ENCODE measurements around the gene SLC25A45. TPM values are rescaled to one million over a fixed set of nuclear protein-coding genes. Genes with fewer than 3 reads are reported as not detected.

Gene SLC25A45
- total and polyA plus RNA-seq, 2 experiments from 2014 or later = 0.10 to 0.74 TPM

DNA sequence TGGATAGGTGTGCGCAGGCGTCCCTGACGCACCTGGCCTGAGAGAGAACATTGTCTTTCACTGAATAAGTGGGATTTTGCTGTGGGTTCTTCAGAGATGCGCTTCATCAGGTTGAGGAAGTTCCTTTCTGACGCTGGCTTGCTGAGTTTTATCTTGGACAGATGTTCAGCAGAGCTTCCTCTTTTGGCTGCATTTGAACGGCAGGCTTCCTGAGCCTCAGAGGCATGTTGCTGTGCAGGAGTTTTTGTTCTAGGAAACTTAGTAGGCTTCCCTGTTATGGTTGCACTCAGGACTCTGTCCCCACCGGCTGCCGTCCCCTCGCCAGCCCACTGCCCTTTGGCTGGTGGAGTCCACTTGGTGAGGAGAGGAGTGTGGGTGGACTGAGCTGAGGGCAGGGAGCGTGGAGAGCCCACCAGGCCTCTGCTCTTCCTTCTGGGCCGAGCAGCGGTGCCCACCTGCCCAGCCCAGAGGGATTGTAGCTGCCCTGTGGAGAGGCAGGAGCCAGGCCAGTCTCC is 21.2 kb upstream of the SLC25A45 start:
- no peaks in the 10 kb centered on the region for H3K27me3 ChIP-seq (ENCODE audit: insufficient read depth)
- H3K4me1 ChIP-seq (ENCODE audit: insufficient read depth) = 0 out of 2 replicates have a peak, but pooled peaks cover 6% of the 10 kb centered on the region
- H4K20me1 ChIP-seq (replicated peaks; ENCODE audit: insufficient read depth) = no peaks in the 10 kb centered on the region
- ATAC-seq (no peak), DNase-seq (ENCODE audit: low spot score) (no peak)
- no peaks in the 10 kb centered on the region for H3K79me2 ChIP-seq (replicated peaks; ENCODE audit: insufficient read depth)
- H3K27me3 Mint-ChIP-seq (ENCODE audit: insufficient read depth, low read depth, poor library complexity) = peaks cover 6% of the 10 kb centered on the region
- no peaks in the 10 kb centered on the region for H3K9me3 Mint-ChIP-seq
- TF ChIP-seq CREB1 (CRISPR knock-in tag; IDR thresholded peaks at IDR 0.05; ENCODE audit: low read depth) = no peak
- no peak for TF ChIP-seq CTCF (conservative IDR thresholded peaks at IDR 0.05; ENCODE audit: low read depth in 2 of 2)
- TF ChIP-seq EZH2phosphoT487 (IDR thresholded peaks at IDR 0.05; ENCODE audit: unreplicated experiment) = no peak
- TF ChIP-seq STAT1 (IDR thresholded peaks at IDR 0.05; ENCODE audit: unreplicated experiment) = no peak
- TF ChIP-seq ZNF114 (CRISPR knock-in tag; IDR thresholded peaks at IDR 0.05) = no peak
- TF ChIP-seq JUNB (IDR thresholded peaks at IDR 0.05; ENCODE audit: unreplicated experiment) = no peak
- TF ChIP-seq EZH2 (IDR thresholded peaks at IDR 0.05; ENCODE audit: low read depth, unreplicated experiment) = no peak
- no peak overlapping the region for H2AFZ ChIP-seq
- H3K36me3 Mint-ChIP-seq (ENCODE audit: low read depth) = peaks cover 8% of the 10 kb centered on the region; the same call in 2 of the 3 replicates
- H3K4me3 ChIP-seq = no peak overlapping the region
- H3K4me1 Mint-ChIP-seq = peaks cover 10% of the 10 kb centered on the region
- H3K36me3 ChIP-seq (ENCODE audit: insufficient read depth) = no peaks in the 10 kb centered on the region
- no peak overlapping the region for H3K27ac Mint-ChIP-seq
- no peaks in the 10 kb centered on the region for H3F3A ChIP-seq (replicated peaks; ENCODE audit: low read depth)
- H3K27ac ChIP-seq (ENCODE audit: low read depth) = no peak overlapping the region
- H3K4me3 Mint-ChIP-seq = no peak overlapping the region
- H3K4me2 ChIP-seq = no peak overlapping the region
- no peaks in the 10 kb centered on the region for H3K9me2 ChIP-seq (ENCODE audit: insufficient read depth)

GRCh38 chr11:65402790-65403189 is 20.3 kb upstream of the SLC25A45 start:
- H3K4me3 ChIP-seq = no peak overlapping the region
- no peaks in the 10 kb centered on the region for H3K9me3 Mint-ChIP-seq
- H3K27me3 ChIP-seq (ENCODE audit: insufficient read depth) = no peaks in the 10 kb centered on the region
- H3K36me3 ChIP-seq (ENCODE audit: insufficient read depth) = no peaks in the 10 kb centered on the region
- 0 out of 2 replicates have a peak, but pooled peaks cover 6% of the 10 kb centered on the region for H3K4me1 ChIP-seq (ENCODE audit: insufficient read depth)
- DNase-seq (ENCODE audit: low spot score) (no peak), ATAC-seq (no peak)
- H3F3A ChIP-seq (replicated peaks; ENCODE audit: low read depth) = no peaks in the 10 kb centered on the region
- peaks cover 10% of the 10 kb centered on the region for H3K4me1 Mint-ChIP-seq
- peaks cover 8% of the 10 kb centered on the region for H3K27me3 Mint-ChIP-seq (ENCODE audit: insufficient read depth, low read depth, poor library complexity)
- H3K27ac ChIP-seq (ENCODE audit: low read depth) = no peak overlapping the region
- no peaks in the 10 kb centered on the region for H3K9me2 ChIP-seq (ENCODE audit: insufficient read depth)
- H3K79me2 ChIP-seq (replicated peaks; ENCODE audit: insufficient read depth) = no peaks in the 10 kb centered on the region
- TF ChIP-seq JUNB (IDR thresholded peaks at IDR 0.05; ENCODE audit: unreplicated experiment) (no peak), ZNF331 (CRISPR knock-in tag; IDR thresholded peaks at IDR 0.05; ENCODE audit: low read depth) (no peak), EZH2 (IDR thresholded peaks at IDR 0.05; ENCODE audit: low read depth, unreplicated experiment) (no peak), EZH2phosphoT487 (IDR thresholded peaks at IDR 0.05; ENCODE audit: unreplicated experiment) (no peak), REST (IDR thresholded peaks at IDR 0.05; ENCODE audit: unreplicated experiment) (no peak)
- H3K36me3 Mint-ChIP-seq (ENCODE audit: low read depth) = peaks cover 12% of the 10 kb centered on the region; the same call in 2 of the 3 replicates
- H3K4me3 Mint-ChIP-seq = no peak overlapping the region
- no peak overlapping the region for H2AFZ ChIP-seq
- H4K20me1 ChIP-seq (replicated peaks; ENCODE audit: insufficient read depth) = no peaks in the 10 kb centered on the region
- no peak overlapping the region for H3K27ac Mint-ChIP-seq
- no peak overlapping the region for H3K4me2 ChIP-seq

All from GM23338 (cell line).